ENCODE results near the gene ARL6IP4. TPM values are rescaled to one million over a fixed set of nuclear protein-coding genes. Genes with fewer than 3 reads are reported as not detected.
"Not testable (repeated sequence)": the region's sequence is repeated elsewhere in the genome, so short reads cannot be mapped to it uniquely, and the experiment has no call there.

The ARL6IP4 gene
- 100 to 1,000 TPM; 208 to 315 (median 273) TPM for polyA plus RNA-seq

DNA sequence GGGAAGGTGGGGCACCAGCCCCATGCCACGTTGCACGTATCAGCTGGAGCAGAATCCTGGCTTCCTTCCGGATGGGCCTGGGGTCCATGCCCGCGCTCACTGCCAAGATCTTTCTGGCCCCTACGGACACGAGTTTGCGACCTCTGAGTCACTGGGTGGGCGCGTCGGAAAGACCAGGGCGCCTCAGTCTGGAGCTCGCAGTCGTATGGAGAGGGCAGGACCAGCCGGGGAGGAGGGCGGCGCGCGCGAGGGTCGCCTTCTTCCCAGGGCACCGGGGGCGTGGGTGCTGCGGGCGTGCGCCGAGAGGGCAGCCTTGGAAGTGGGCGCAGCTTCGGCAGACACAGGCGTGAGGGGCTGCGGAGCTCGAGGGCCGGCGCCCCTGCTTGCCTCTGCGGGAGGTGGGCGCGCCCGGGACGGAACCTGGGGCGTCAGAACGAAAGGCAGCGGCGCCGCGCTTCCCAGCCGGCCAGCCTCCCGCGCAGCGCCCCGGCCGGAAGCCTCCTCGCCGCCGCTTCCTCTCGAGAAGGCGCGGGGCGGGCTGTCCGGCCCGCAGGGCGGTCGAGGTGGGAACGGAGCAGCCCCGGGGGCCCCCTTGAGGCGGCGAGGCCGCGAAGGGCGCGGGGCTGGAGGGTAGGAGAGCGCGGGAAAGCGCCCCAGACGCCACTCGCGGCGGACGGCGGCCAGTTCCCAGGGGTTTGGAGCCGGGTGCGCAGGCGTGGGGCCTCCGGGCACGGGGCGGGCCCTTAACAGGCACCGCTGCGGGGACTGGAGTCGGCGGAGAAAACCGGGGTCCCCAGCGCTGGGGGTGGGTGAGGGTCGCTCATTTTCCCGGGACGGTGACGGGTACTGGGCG, at the start of gene ARL6IP4:
Gene ARL6IP4 (plus strand): TSS at position 499 of the 853 bp plus-strand sequence. CDS start 459 bp downstream, outside the sequence.
- H3K27ac ChIP-seq (ENCODE audit: low read depth, low read length) = no peak within 1 kb of the TSS
- WGBS, 3 donors = 0% methylated on average over 84 to 96 of the region's 96 CpGs

DNA sequence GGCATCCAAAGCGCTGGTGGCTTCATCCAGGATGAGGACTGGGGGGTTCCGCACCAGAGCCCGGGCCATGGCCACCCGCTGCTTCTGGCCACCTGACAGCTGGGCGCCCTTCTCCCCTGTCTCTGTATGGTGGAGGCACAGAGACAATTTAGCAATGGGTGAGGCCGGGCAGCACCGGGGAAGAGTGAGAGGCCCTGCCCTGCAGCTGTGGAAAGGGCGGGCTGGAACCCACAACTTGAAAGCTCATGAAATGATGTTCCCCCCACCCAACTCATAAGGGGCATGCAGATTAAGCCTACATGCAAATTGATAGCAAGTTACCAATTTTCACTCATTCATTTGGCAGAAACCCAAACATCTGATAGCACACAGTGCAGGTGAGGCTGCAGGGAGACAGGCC, 48.3 kb upstream of the ARL6IP4 start:
- WGBS, 3 donors = 94 to 99% (median 98%) methylated on average over 8 of the region's 8 CpGs
- H3K27ac ChIP-seq (ENCODE audit: low read depth, low read length) = no peak overlapping the region

DNA sequence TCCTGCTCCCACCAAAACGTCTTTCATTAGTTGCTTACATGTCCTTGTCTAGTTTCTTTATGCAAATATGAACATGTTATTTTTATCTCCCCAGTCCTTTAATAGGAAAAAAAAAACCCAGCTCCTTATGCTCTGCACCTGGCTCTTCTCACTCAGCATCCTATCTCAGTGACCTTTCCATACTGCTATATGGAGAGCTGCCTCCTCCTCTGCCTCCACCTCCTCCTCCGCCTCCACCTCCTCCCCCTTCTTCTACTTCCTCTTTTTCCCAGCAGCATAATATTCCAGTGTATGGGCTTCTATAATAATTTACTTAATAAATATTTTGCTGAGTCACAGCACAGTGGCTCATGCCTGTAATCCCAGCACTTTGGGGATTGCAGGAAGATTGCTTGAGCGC, 45.8 kb upstream of the ARL6IP4 start:
- 67 to 82% (median 76%) methylated on average over 3 of the region's 3 CpGs for WGBS, 3 donors

DNA sequence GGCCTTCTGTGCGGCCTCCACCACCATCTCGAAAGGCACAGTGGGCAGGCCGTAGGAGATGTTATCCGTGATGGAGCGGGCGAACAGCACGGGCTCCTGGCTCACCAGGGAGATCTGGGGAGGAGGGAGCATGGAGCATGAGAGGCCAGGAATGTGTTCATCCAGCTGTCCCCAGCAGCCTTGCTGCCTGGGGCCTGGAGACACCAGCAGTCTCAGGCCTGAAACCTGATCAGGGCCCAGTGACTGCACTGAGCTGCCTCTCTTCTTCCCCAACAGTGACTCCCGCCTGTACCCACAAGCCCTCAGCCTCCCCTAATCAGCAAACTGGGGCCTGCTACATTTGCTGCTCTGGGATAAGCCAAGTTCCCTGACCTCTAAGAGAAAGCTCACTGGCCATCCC, 45.2 kb upstream of the ARL6IP4 start:
- H3K27ac ChIP-seq (ENCODE audit: low read depth, low read length) = no peak overlapping the region
- WGBS, 3 donors = 91 to 94% (median 94%) methylated on average over 8 of the region's 8 CpGs

More for the DNA sequence above, 45.8 kb upstream of the ARL6IP4 start:
- no peak overlapping the region for H3K27ac ChIP-seq (ENCODE audit: low read depth, low read length)

DNA sequence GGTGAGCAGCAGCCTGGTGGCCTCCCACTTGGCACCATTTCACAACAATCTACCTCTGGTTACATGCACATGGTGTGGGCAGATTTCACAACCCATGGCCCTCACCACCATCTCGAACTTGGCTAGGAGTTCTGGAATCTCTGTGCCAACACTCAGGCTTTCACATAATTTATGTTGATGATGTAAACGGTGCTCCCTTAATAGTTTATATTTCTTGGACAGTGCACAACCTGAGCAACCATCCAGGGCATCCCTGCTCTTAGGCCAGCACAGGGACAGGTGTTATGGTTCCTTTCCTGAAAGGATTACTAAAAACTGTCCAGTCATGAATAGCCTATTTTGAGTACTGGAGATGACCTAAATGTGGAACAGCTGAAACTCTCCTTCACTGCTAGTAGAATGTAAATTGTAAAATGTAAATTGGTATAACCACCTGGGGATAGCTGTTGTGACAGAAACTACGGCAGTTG, 42.8 kb upstream of the ARL6IP4 start:
- H3K27ac ChIP-seq (ENCODE audit: low read depth, low read length) = no peak overlapping the region
- WGBS, 3 donors = 65 to 79% (median 67%) methylated on average over 3 of the region's 3 CpGs

DNA sequence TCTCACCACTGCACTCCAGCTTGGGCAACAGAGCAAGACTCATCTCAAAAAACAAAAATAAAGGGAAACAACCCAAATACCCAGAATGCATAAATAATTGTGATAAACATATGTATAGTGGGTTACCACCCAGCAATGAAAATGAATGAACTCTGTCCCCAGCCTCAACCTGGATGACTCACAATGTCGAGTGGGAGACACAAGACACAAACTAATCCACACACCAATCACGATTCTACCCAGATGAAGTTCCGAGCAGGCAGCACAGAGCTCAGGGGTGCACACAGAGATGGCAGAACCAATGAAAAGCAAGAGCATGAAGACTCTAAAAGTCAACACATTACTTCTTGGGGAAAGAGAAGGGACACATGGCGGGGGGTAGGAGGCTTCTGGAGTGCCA, 41.4 kb upstream of the ARL6IP4 start:
- no peak overlapping the region for H3K27ac ChIP-seq (ENCODE audit: low read depth, low read length)
- WGBS, 3 donors = 90 to 94% (median 92%) methylated on average over 4 of the region's 4 CpGs

DNA sequence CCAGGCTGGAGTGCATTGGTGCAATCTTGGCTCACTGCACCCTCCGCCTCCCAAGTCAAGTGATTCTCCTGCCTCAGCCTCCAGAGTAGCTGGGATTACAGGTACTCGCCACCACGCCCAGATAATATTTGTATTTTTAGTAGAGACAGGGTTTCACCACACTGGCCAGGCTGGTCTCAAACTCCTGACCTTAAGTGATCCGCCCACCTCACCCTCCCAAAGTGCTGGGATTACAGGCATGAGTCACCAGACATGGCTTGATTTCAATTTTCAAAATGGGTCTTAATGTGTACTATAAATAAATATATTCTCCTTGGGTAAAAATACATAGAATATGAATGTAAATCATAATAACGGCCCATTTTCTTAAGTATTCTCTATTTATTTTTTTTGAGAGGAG, 39.1 kb upstream of the ARL6IP4 start:
- WGBS, 3 donors = 86 to 89% (median 88%) methylated on average over 5 of the region's 5 CpGs
- not testable (repeated sequence) for H3K27ac ChIP-seq (ENCODE audit: low read depth, low read length)

DNA sequence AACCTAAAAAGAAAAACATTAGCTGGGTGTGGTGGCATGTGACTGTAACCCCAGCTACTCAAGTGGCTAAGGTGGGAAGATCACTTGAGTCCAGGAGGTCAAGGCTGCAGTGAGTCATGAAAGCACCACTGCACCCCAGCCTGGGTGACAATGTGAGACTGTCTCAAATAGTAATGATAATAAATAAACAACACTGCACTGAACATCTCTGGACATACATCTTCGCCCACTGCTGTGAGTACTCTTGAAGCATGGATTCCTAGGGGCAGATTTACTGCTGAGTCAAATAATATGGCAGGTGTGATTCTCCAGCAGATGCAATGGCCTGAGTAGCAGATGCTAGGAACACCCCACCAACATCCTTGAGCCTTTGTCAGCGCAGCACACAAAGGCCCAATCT, 37.8 kb upstream of the ARL6IP4 start:
- 83 to 91% (median 87%) methylated on average over 2 of the region's 2 CpGs for WGBS, 3 donors
- no peak overlapping the region for H3K27ac ChIP-seq (ENCODE audit: low read depth, low read length)

DNA sequence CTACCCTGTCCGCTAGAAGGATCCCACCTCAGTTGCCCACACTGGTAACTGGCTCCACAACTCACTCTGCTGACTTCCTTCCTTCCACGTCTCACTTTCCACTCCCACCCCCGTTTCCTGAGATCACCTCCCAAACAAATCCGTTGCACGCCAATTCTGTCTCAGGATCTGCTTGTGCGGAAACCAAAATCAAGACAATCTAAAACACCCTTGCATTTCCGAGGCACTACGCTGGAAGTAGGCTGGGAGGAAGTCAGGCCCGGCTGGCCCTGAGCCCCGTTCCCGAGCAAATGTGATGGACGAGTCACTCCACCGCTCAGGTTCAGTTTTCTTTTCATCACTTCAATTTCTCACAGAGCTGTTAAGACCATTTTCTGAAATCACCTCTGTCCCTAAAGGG, 37.3 kb upstream of the ARL6IP4 start:
- 39 to 82% (median 39%) methylated on average over 13 of the region's 13 CpGs for WGBS, 3 donors
- H3K27ac ChIP-seq (ENCODE audit: low read depth, low read length) = no peak overlapping the region

DNA sequence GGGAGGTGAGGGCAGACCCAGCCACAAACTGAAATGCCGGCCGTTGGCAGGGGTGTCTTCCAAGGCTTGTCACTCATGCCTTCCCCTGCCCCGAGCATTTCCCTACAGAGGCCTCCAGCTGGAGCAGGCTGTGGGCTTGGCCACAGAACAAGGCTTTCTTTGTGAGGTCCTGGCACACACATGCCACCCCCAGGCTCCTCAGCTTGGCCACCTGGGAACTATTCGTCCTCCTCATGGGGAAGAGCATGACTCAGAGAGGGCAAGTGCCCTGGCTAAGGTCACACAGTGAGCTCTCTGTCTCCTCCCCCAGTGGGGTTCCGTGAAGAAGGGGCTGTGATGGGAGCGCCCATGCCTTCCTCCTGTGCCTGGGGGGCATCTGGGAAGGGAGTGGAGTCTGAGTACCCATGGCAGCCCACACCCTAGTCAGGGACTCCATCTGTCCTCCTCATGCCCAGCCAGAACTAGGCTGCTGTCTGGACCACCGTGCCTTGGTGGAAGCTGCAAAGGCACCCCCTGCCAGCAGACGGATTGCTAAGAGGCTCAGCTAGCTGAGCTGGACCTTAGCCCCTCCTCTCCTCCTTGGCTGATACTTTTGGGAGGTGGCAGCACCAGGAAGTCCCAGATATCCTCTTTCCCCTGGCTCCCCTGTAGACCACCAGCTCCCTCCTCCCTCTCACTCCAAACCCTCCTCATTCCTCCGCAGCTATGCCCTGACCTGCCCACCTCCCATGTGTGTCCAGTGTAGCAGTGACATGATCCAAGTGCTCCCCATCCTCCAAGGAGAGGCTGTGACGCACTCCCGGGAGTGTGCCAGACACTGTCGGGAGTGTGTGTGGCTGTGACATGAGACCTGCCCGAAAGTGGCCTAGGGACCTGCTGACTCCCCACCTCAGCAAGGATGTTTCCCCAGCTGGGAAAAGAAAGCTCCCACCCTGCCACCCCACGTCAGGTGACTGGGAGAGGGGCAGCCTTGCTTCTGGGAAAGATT, 35.6 kb upstream of the ARL6IP4 start:
- WGBS, 3 donors = 70 to 80% (median 75%) methylated on average over 14 of the region's 14 CpGs
- H3K27ac ChIP-seq (ENCODE audit: low read depth, low read length) = no peak overlapping the region

DNA sequence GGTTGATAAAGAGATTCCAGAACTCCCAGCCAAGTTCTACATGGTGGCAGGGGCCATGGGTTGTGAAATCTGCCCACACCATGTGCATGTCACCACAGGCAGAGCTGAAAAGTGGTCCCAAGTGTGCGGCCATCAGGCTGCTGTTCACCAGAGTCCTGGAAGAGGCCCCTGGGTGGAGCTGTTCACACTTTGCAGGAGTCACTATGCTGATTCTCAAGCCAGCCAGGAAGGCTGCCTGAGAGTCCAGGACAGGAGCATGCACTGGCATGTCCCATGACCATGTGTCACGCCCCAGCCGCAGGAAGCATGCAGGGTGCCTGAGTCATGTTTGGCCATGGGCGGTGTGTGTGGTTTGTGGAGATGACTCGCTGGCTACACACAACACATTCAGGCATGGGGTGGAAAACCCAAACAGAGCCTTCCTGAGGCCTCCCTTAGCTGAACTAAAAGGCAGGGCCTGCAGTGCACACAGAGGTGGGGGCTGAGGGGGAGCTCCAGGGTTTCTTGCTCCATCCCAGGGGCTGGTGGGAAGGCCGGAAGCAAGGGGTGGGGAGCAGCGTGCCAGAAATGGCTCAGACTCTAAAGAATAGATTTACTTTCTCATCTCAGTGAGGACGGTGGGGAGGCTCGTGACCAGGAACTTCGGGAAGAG, 33.7 kb upstream of the ARL6IP4 start:
- 31 to 79% (median 33%) methylated on average over 10 of the region's 10 CpGs for WGBS, 3 donors
- H3K27ac ChIP-seq (ENCODE audit: low read depth, low read length) = no peak overlapping the region

DNA sequence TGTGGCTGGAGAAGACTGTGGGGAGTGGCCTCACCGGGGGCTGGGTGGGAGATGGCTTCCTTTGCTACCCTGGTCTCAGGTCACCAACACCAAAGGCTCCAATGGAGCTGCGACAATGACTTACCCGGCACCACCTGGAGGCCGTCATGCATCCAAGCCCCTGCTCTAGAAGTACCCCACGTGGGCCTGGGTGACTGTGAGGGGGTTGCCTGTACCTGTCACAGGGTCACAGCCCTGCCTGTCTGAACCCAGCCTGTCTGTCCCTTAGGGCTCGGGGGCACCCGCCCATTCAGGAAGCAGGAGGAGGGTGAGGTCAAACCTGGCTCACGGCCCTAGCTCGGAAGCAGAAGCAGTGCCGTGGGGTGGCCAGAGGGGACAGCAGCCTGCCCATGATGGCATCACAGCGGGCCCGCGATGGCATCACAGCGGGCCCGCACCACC, 33.1 kb upstream of the ARL6IP4 start:
- WGBS, 3 donors = 48 to 89% (median 56%) methylated on average over 15 of the region's 15 CpGs

DNA sequence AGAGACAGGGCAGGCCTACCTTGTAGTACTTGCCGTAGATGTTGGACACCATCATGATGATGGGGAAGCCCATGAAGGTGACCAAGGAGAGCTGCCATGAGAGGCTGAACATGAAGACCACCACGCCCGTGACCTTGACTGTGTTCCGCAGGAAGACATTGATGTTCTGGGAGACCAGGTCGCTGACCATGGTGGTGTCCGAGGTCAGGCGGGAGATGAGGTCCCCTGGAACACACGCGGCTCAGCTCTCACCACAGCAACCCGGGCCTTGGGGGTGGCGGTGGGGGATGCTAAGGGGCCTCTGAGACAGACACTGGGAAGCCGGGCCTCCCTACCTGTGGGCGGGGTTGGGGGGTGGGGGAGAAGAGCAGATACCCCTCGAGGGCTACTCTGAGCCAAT, 31.9 kb upstream of the ARL6IP4 start:
- 93 to 94% (median 93%) methylated on average over 14 of the region's 14 CpGs for WGBS, 3 donors
- no peak overlapping the region for H3K27ac ChIP-seq (ENCODE audit: low read depth, low read length)

More for the DNA sequence above, 33.1 kb upstream of the ARL6IP4 start:
- H3K27ac ChIP-seq (ENCODE audit: low read depth, low read length) = no peak overlapping the region

DNA sequence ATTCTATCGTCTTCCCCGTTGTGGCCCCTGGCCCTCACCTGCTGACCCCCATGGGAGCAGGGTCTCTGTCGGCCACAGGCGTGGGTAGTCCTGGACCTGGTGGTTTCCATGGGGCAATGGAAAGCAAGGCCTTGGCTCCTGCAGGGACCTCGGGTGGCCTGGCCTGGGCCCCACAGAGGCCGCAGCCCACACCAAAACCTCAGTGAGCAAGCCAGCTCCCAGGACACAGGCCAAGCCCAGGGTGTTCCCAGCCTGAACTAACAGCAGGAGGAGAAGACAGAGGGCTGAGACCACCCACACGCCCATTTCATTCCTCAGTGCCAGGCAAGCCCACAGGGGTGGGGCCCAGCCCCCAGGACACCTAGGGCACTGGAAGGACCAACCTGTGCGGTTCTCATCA, 31.1 kb upstream of the ARL6IP4 start:
- H3K27ac ChIP-seq (ENCODE audit: low read depth, low read length) = no peak overlapping the region
- WGBS, 3 donors = 82 to 93% (median 87%) methylated on average over 8 of the region's 8 CpGs

DNA sequence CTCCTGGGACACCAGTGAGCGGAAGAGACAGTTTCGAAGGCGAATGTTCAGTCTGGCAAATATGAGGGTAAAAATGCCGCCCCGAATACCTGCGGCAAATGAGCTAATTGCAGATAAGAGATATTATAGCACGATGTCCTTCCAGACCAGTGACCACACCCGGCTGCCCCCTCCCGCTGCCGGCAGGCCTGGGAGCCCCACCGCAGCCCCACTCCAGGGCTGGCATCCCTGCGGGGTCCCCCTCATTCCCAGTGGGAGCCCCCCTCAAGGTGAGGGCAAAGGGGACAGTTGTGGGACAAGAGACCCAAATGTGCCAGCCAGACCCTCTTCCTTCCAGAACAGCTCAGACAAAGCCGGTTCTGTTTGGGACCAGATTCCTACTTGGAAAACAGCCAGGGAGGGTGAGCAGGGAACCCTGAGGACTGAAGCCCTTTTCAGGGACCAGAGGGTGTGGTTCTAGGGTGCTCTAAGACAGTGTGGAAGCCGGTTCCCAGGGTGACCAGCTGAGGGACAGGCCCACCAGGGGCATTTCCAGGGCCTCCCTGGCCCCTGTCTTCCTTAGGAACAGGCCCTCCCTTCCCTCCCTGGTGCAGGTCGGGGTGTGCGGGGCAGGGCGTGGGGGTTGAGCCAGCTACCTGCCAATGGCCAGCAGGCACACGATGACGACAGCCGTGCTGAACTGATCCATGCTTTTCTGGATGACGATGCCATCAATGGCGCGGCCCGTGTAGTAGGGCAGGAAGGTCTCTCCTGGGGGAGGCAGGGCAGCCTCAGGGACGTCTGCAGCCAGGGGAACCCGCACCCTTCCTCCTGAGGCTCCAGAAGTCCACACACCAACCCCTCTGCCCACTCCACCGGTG, 30.4 kb upstream of the ARL6IP4 start:
- no peak overlapping the region for H3K27ac ChIP-seq (ENCODE audit: low read depth, low read length)
- WGBS, 3 donors = 88 to 91% (median 90%) methylated on average over 27 of the region's 27 CpGs

DNA sequence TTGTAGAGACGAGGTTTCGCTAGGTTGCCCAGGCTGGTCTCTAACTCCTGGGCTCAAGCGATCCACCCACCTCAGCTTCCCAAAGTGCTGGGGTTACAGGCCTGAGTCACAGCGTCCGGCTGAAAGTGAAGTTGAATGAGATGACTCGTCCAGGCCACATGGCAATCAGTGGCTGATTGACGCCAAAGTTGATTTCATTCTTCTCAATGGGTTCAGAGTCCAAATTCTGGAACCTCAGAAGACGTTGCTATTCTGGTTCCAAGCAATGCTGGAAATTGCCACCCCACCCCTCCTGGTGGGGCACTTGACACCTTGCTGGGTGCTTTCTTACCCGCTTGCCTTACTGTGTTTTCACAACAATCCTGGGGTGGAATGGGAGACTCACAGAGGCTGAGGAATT, 29.1 kb upstream of the ARL6IP4 start:
- 74 to 87% (median 84%) methylated on average over 9 of the region's 9 CpGs for WGBS, 3 donors
- no peak overlapping the region for H3K27ac ChIP-seq (ENCODE audit: low read depth, low read length)

DNA sequence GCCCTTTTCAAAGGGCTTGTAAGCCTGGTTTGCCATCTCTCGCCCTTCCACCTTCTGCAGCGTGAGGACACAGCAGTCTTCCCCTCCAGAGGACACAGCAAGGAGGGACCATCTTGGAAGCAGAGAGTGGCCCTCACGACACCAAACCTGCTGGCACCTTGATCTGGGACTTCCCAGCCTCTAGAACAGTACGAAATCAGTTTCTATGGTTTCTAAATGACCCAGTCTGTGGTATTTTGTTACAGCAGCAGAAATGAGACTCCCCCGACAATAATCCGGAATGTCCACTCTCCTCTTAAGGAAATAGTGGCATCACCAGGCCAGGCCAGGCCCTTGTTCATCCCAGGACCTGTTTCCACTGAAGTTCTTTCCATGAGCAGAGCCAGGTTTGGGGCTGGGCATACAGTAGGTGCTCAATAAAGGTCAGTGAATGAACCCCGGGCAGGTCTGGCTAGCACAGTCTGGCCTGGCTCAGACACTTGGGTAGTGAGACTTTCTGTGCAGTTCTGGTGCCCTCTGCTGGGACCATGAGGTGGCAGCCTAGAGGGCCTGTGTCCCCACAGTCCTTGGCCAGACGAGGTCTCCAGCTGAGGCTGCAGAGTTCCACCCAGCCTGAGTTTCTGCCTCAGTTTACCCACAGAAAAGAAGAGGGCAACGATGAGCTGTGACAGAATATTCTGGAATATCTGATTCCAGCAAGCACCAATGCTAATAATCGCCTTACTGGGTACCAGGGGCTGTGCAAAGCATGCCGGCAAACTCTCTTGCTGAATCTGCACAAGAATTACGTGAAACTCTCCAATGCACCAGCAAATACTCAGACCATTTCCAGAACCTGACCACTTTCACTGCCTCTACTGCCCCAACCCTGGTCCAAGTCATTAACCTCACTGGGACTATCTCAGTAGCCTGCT, 28.2 kb upstream of the ARL6IP4 start:
- WGBS, 3 donors = 66 to 69% (median 68%) methylated on average over 12 of the region's 12 CpGs
- no peak overlapping the region for H3K27ac ChIP-seq (ENCODE audit: low read depth, low read length)
